Astrocyte (in vitro differentiated cells and primary cell): ENCODE results near the gene SV2C.

Experiments used
- CTCF ChIP-seq: IDR thresholded peaks from 2 replicates; pipeline ENCODE4 v1.5.1; 2011; ENCODE audit warnings: low read depth, mild to moderate bottlenecking, inconsistent platforms, low read length, moderate library complexity; ENCODE audit not compliant: insufficient read depth
- EZH2 ChIP-seq: IDR thresholded peaks from 2 replicates; pipeline ENCODE4 v1.6.1; 2012; ENCODE audit warnings: mild to moderate bottlenecking, low read length, inconsistent platforms; ENCODE audit not compliant: insufficient read depth

GRCh38 chr5:76222318-76222717, 139.1 kb downstream of the SV2C start:
- no peak for TF ChIP-seq CTCF
- no peak for TF ChIP-seq EZH2
